GM19099 (cell line): ENCODE measurements around the gene ZDHHC12.

Source experiments
- POLR2A ChIP-seq: IDR thresholded peaks from 3 replicates; pipeline ENCODE4 v1.6.1; 2011; ENCODE audit warnings: low read depth; ENCODE audit not compliant: insufficient read length; ENCODE audit errors: extremely low read depth

ZDHHC12 gene

GRCh38 chr9:128743421-128743820 is 19.5 kb upstream of the ZDHHC12 start:
- TF ChIP-seq POLR2A: no peak

GRCh38 chr9:128742401-128742800 is 18.5 kb upstream of the ZDHHC12 start:
- TF ChIP-seq POLR2A: no peak

GRCh38 chr9:128735373-128735772 is 11.4 kb upstream of the ZDHHC12 start:
- no peak for TF ChIP-seq POLR2A

- no peak for TF ChIP-seq POLR2A
Measured at GRCh38 chr9:128733256-128733655, 9.3 kb upstream of the ZDHHC12 start.

GRCh38 chr9:128732576-128732975 is 8.6 kb upstream of the ZDHHC12 start:
- TF ChIP-seq POLR2A: no peak

GRCh38 chr9:128731691-128732090 is 7.8 kb upstream of the ZDHHC12 start:
- TF ChIP-seq POLR2A: no peak

GRCh38 chr9:128731093-128731492 is 7.2 kb upstream of the ZDHHC12 start:
- TF ChIP-seq POLR2A: no peak

- TF ChIP-seq POLR2A: no peak
Measured at GRCh38 chr9:128729766-128730517, 6.0 kb upstream of the ZDHHC12 start.

- no peak for TF ChIP-seq POLR2A
Measured at GRCh38 chr9:128729302-128729701, 5.4 kb upstream of the ZDHHC12 start.

GRCh38 chr9:128728298-128728697 is 4.4 kb upstream of the ZDHHC12 start:
- no peak for TF ChIP-seq POLR2A

GRCh38 chr9:128727640-128728248 is 3.8 kb upstream of the ZDHHC12 start:
- TF ChIP-seq POLR2A: no peak

- TF ChIP-seq POLR2A: peak; percentile 45
Measured at GRCh38 chr9:128724744-128725211, 851 bp upstream of the ZDHHC12 start.

GRCh38 chr9:128723352-128723865 is 518 bp downstream of the ZDHHC12 start:
- no peak for TF ChIP-seq POLR2A

GRCh38 chr9:128722380-128723351 is 1.3 kb downstream of the ZDHHC12 start:
- TF ChIP-seq POLR2A: no peak

GRCh38 chr9:128721487-128722010 is 2.4 kb downstream of the ZDHHC12 start:
- TF ChIP-seq POLR2A: no peak
